HEK293 (cell line): ENCODE data around the gene NT5DC4.

Experiments used
- CTCF ChIA-PET: fragments of 350-600 bp; formaldehyde crosslinking; extraction: SDS; loops from one replicate; lab custom pipeline; 2021; ENCODE audit warnings: antibody characterized with exemption; lab: Yijun Ruan, JAX
- POLR2A ChIA-PET: fragments of 300-600 bp; formaldehyde crosslinking; extraction: SDS; loops from one replicate; lab custom pipeline; 2020; ENCODE audit warnings: antibody characterized with exemption, inconsistent platforms; lab: Yijun Ruan, JAX
- H3K27ac ChIP-seq: fragments of 200-500 bp; sonication (Bioruptor generic); 2 replicates; pipeline ENCODE4 v1.5.1; 2014; ENCODE audit warnings: low read depth, low read length, control low read depth, inconsistent platforms; ENCODE audit errors: extremely low read depth
- H3K36me3 ChIP-seq, 2 experiments: fragments of 200-500 bp in 1 of 2; sonication (Bioruptor generic) in 1 of 2; 1 replicate in 1 of 2; 2 replicates in 1 of 2; pipeline ENCODE4 v1.5.1; 2014 to 2017; ENCODE audit warnings: inconsistent platforms in 2 of 2, low read length in 2 of 2; ENCODE audit not compliant: control insufficient read depth in 2 of 2, insufficient read depth in 1 of 2
- H3K4me1 ChIP-seq: fragments of 200-500 bp; sonication (Bioruptor generic); 2 replicates; pipeline ENCODE4 v1.5.1; 2014; ENCODE audit warnings: mild to moderate bottlenecking, low read length, inconsistent platforms; ENCODE audit not compliant: control insufficient read depth, insufficient read depth
- H3K4me3 ChIP-seq: 2 replicates; pipeline ENCODE4 v1.5.1; 2011; ENCODE audit warnings: low read depth, mild to moderate bottlenecking, control low read depth, low read length, moderate library complexity
- H3K9me3 ChIP-seq: fragments of 200-500 bp; sonication (Bioruptor generic); 2 replicates; pipeline ENCODE4 v1.5.1; 2014; ENCODE audit warnings: low read depth, low read length, inconsistent platforms; ENCODE audit not compliant: control insufficient read depth, insufficient read depth
- BCL11A ChIP-seq: fragments of 450-650 bp; formaldehyde crosslinking; IDR thresholded peaks from 2 replicates; pipeline ENCODE4 v1.5.1; 2016; ENCODE audit warnings: low read depth, missing biosample characterization, missing genetic modification characterization
- IKZF3 ChIP-seq: fragments of 450-650 bp; IDR thresholded peaks from 2 replicates; pipeline ENCODE4 v1.5.0; 2018; ENCODE audit warnings: missing biosample characterization, mild to moderate bottlenecking, missing genetic modification characterization, moderate library complexity
- PRDM1 ChIP-seq: fragments of 450-650 bp; formaldehyde crosslinking; IDR thresholded peaks from 2 replicates; pipeline ENCODE4; 2016; ENCODE audit warnings: missing biosample characterization, missing genetic modification characterization
- ZBTB1 ChIP-seq: fragments of 450-650 bp; formaldehyde crosslinking; IDR thresholded peaks from 2 replicates; pipeline ENCODE4 v1.5.1; 2016; ENCODE audit warnings: missing biosample characterization, missing genetic modification characterization
- ZBTB20 ChIP-seq: fragments of 450-650 bp; formaldehyde crosslinking; IDR thresholded peaks from 2 replicates; pipeline ENCODE4 v1.5.1; 2016; ENCODE audit warnings: missing biosample characterization, missing genetic modification characterization
- ZFP37 ChIP-seq: fragments of 450-650 bp; formaldehyde crosslinking; IDR thresholded peaks from 2 replicates; pipeline ENCODE4 v1.5.1; 2016; ENCODE audit warnings: missing biosample characterization, missing genetic modification characterization
- ZNF157 ChIP-seq: fragments of 450-650 bp; formaldehyde crosslinking; IDR thresholded peaks from 2 replicates; pipeline ENCODE4 v1.5.1; 2016; ENCODE audit warnings: missing biosample characterization, missing genetic modification characterization
- ZNF341 ChIP-seq: fragments of 450-650 bp; formaldehyde crosslinking; IDR thresholded peaks from 2 replicates; pipeline ENCODE4; 2016; ENCODE audit warnings: low read depth, missing biosample characterization, missing genetic modification characterization
- ZNF423 ChIP-seq: fragments of 450-650 bp; formaldehyde crosslinking; IDR thresholded peaks from 2 replicates; pipeline ENCODE4 v1.5.1; 2016; ENCODE audit warnings: missing biosample characterization, missing genetic modification characterization
- ZNF521 ChIP-seq: fragments of 450-650 bp; formaldehyde crosslinking; IDR thresholded peaks from 2 replicates; pipeline ENCODE4 v1.5.1; 2017; ENCODE audit warnings: missing biosample characterization, mild to moderate bottlenecking, missing genetic modification characterization
- ZNF530 ChIP-seq: fragments of 450-650 bp; formaldehyde crosslinking; IDR thresholded peaks from 2 replicates; pipeline ENCODE4 v1.5.1; 2016; ENCODE audit warnings: low read depth, missing biosample characterization, missing genetic modification characterization
- ZNF561 ChIP-seq: fragments of 450-650 bp; IDR thresholded peaks from 2 replicates; pipeline ENCODE4 v1.5.1; 2018; ENCODE audit warnings: missing biosample characterization, missing genetic modification characterization, borderline replicate concordance
- ZNF585B ChIP-seq: fragments of 450-650 bp; formaldehyde crosslinking; IDR thresholded peaks from 2 replicates; pipeline ENCODE4 v1.5.1; 2016; ENCODE audit warnings: missing biosample characterization, missing genetic modification characterization
- ZNF596 ChIP-seq: fragments of 450-650 bp; IDR thresholded peaks from 2 replicates; pipeline ENCODE4 v1.5.0; 2018; ENCODE audit warnings: missing biosample characterization, mild to moderate bottlenecking, missing genetic modification characterization, moderate library complexity
- ZNF629 ChIP-seq: fragments of 450-650 bp; formaldehyde crosslinking; IDR thresholded peaks from 2 replicates; pipeline ENCODE4 v1.5.1; 2017; ENCODE audit warnings: missing biosample characterization, missing genetic modification characterization
- ZNF658 ChIP-seq: fragments of 450-650 bp; formaldehyde crosslinking; IDR thresholded peaks from 2 replicates; pipeline ENCODE4; 2016; ENCODE audit warnings: missing biosample characterization, missing genetic modification characterization
- ZNF670 ChIP-seq: fragments of 450-650 bp; formaldehyde crosslinking; IDR thresholded peaks from 2 replicates; pipeline ENCODE4 v1.5.1; 2016; ENCODE audit warnings: missing biosample characterization, missing genetic modification characterization, low read depth
- ZNF768 ChIP-seq: fragments of 450-650 bp; formaldehyde crosslinking; IDR thresholded peaks from 2 replicates; pipeline ENCODE4 v1.5.1; 2018; ENCODE audit warnings: missing biosample characterization, mild to moderate bottlenecking, missing genetic modification characterization
- ZNF776 ChIP-seq: fragments of 450-650 bp; formaldehyde crosslinking; IDR thresholded peaks from 2 replicates; pipeline ENCODE4 v1.5.0; 2017; ENCODE audit warnings: missing biosample characterization, missing genetic modification characterization, borderline replicate concordance
- ZNF777 ChIP-seq: fragments of 450-650 bp; formaldehyde crosslinking; IDR thresholded peaks from 2 replicates; pipeline ENCODE4 v1.5.1; 2017; ENCODE audit warnings: missing biosample characterization, missing genetic modification characterization, borderline replicate concordance
- ZNF785 ChIP-seq: fragments of 450-650 bp; formaldehyde crosslinking; IDR thresholded peaks from 2 replicates; pipeline ENCODE4 v1.5.1; 2016; ENCODE audit warnings: missing biosample characterization, missing genetic modification characterization
- ZNF843 ChIP-seq: fragments of 450-650 bp; formaldehyde crosslinking; IDR thresholded peaks from 2 replicates; pipeline ENCODE4 v1.5.1; 2016; ENCODE audit warnings: missing biosample characterization, missing genetic modification characterization
- TF ChIP-seq, protein P1 (sequence below): fragments of 450-650 bp; formaldehyde crosslinking; IDR thresholded peaks from 2 replicates; pipeline ENCODE4 v1.5.1; 2016; ENCODE audit warnings: missing biosample characterization, missing genetic modification characterization
- TF ChIP-seq, protein P2 (sequence below): fragments of 450-650 bp; formaldehyde crosslinking; IDR thresholded peaks from 2 replicates; pipeline ENCODE4 v1.5.1; 2017; ENCODE audit warnings: missing biosample characterization, missing genetic modification characterization
- TF ChIP-seq, protein P3 (sequence below): fragments of 450-650 bp; formaldehyde crosslinking; IDR thresholded peaks from 2 replicates; pipeline ENCODE4 v1.5.1; 2016; ENCODE audit warnings: missing biosample characterization, missing genetic modification characterization

NT5DC4 gene

DNA sequence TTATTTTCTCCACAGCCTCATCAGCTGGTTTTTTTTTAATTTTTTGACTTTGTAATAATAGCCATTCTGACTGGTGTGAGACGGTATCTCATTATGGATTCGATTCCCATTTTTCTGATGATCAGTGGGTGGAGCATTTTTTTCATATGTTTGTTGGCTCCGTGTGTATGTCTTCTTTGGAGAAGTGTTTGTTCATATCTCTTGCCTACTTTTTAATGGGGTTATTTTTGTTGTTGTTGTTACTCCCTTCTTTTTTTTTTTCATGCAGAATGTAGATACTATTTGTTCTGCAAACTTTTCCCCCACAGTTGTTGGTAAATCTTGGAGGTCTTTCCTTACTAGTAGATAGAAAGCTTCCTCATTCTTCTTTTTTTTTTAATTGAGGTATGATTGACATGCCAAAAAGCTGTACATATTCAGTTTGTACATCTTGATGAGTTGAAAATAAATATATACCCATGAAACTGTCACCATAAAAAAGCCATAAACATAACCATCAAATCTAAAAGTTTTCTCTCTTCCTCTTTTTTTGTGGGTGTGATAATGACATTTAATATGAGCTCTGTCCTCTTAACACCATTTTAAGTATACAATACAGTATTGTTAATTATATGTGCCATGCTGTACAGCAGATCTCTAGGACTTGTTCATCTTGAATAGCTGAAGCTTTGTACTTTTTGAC is 21.8 kb upstream of the NT5DC4 start (continued):
- TF ChIP-seq, protein P1, sequence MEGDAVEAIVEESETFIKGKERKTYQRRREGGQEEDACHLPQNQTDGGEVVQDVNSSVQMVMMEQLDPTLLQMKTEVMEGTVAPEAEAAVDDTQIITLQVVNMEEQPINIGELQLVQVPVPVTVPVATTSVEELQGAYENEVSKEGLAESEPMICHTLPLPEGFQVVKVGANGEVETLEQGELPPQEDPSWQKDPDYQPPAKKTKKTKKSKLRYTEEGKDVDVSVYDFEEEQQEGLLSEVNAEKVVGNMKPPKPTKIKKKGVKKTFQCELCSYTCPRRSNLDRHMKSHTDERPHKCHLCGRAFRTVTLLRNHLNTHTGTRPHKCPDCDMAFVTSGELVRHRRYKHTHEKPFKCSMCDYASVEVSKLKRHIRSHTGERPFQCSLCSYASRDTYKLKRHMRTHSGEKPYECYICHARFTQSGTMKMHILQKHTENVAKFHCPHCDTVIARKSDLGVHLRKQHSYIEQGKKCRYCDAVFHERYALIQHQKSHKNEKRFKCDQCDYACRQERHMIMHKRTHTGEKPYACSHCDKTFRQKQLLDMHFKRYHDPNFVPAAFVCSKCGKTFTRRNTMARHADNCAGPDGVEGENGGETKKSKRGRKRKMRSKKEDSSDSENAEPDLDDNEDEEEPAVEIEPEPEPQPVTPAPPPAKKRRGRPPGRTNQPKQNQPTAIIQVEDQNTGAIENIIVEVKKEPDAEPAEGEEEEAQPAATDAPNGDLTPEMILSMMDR (tag by site-specific recombination): no peak
- no peak for TF ChIP-seq ZNF530 (tag by site-specific recombination)
- no peak for TF ChIP-seq ZNF658 (tag by site-specific recombination)
- no peak for TF ChIP-seq ZNF157 (tag by site-specific recombination)
- no peak for TF ChIP-seq ZNF561 (tag by site-specific recombination)
- no peak for TF ChIP-seq ZFP37 (tag by site-specific recombination)
- no peak for TF ChIP-seq ZBTB20 (tag by site-specific recombination)
- TF ChIP-seq ZNF596: no peak
- no peak for TF ChIP-seq ZNF670 (tag by site-specific recombination)
- no peak for TF ChIP-seq ZBTB1
- no peak for TF ChIP-seq ZNF629 (tag by site-specific recombination)

DNA sequence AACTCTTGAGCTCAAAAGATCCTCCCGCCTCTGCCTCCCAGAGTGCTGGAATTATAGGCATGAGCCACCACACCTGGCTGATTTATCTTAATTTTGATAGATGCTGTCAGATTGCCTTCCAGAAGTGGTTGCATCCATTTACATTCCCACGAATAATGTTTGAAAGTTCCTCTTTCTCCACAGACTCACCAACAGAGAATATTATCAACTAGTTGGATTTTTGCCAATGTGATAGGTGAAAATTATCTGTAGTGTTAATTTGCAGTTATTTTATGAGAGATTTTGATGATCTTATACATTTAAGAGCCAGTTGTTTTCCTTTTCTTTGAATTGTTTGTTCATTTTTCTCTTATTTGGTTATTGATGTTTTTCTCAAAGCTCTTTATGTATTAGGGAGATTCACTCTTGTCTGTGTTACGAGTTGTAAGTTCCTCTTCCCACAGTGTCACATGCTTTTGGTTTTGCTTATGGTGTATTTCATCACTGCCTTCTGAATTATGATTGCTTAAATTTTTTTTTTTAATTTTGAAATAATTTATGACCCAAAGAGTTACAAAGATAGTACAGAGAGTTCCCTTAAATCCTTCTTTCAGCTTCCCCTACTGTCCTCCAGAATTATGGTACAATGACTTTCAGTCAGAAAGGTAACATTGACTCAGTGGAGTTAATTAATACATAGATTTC is 20.7 kb upstream of the NT5DC4 start:
- no peaks in the 10 kb centered on the region for H3K4me1 ChIP-seq
- no peak overlapping the region for H3K27ac ChIP-seq
- no peaks in the 10 kb centered on the region for H3K9me3 ChIP-seq
- ChIA-PET POLR2A (interaction anchor here (0.7 kb wide), 1 partner anchor 19 kb away, joined by 4 read pairs; no protein-coding TSS in a partner anchor), CTCF (interaction anchor here (0.6 to 3.6 kb wide), 3 partner anchors 10 to 685 kb away, joined by 3 to 23 read pairs (median 4); no protein-coding TSS in a partner anchor)
- TF ChIP-seq ZNF521 (tag by site-specific recombination): no peak
- TF ChIP-seq ZNF785: no peak
- TF ChIP-seq ZNF768 (tag by site-specific recombination): no peak
- no peak for TF ChIP-seq ZNF341 (tag by site-specific recombination)
- TF ChIP-seq, protein P2, sequence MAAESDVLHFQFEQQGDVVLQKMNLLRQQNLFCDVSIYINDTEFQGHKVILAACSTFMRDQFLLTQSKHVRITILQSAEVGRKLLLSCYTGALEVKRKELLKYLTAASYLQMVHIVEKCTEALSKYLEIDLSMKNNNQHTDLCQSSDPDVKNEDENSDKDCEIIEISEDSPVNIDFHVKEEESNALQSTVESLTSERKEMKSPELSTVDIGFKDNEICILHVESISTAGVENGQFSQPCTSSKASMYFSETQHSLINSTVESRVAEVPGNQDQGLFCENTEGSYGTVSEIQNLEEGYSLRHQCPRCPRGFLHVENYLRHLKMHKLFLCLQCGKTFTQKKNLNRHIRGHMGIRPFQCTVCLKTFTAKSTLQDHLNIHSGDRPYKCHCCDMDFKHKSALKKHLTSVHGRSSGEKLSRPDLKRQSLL (tag by site-specific recombination): no peak
- no peak for TF ChIP-seq PRDM1
- TF ChIP-seq ZFP37 (tag by site-specific recombination): no peak
- H3K36me3 ChIP-seq: no peaks in the 10 kb centered on the region
- H3K4me3 ChIP-seq: no peak overlapping the region

DNA sequence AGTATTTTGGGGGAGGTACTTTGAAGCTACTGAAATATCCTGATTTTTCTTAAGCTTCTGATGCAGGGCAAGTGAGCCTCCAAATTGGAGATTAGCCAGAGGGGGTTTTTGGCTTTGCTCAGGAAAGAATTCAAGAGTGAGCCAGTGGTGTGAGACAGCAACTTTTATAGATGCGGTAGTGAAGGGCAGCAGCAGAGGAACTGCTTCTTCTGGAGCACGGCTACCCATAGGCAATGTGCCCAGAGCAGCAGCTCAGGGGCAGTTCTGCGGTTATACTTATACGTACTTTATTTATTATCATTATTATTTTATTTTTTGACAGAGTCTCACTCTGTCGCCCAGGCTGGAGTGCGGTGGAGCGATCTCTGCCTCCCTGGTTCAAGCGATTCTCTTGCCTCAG is 19.8 kb upstream of the NT5DC4 start:
- no peak overlapping the region for H3K4me3 ChIP-seq
- CTCF ChIA-PET: interaction anchor here (0.6 to 3.6 kb wide), 5 partner anchors 11 to 684 kb away, joined by 3 to 23 read pairs (median 4); no protein-coding TSS in a partner anchor
- TF ChIP-seq IKZF3 (tag by site-specific recombination): no peak
- TF ChIP-seq, protein P3, sequence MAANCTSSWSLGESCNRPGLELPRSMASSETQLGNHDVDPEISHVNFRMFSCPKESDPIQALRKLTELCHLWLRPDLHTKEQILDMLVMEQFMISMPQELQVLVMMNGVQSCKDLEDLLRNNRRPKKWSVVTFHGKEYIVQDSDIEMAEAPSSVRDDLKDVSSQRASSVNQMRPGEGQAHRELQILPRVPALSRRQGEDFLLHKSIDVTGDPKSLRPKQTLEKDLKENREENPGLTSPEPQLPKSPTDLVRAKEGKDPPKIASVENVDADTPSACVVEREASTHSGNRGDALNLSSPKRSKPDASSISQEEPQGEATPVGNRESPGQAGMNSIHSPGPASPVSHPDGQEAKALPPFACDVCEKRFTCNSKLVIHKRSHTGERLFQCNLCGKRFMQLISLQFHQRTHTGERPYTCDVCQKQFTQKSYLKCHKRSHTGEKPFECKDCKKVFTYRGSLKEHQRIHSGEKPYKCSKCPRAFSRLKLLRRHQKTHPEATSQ (tag by site-specific recombination): no peak
- no peak for TF ChIP-seq BCL11A
- TF ChIP-seq ZNF423 (tag by site-specific recombination): no peak
- no peak for TF ChIP-seq ZNF585B (tag by site-specific recombination)
- TF ChIP-seq ZNF341 (tag by site-specific recombination): no peak
- no peak for TF ChIP-seq ZNF777 (tag by site-specific recombination)
- no peak for TF ChIP-seq ZNF843 (tag by site-specific recombination)
- TF ChIP-seq ZNF776 (tag by site-specific recombination): no peak
- TF ChIP-seq, all 188 proteins: peak for 0
- Histone ChIP-seq H3K9me3 (no peaks in the 10 kb centered on the region), H3K4me1 (no peaks in the 10 kb centered on the region), H3K36me3 (no peaks in the 10 kb centered on the region), H3K27ac (no peak overlapping the region)
- POLR2A ChIA-PET: no interaction called here
